Epithelial cell of esophagus (primary cell): ENCODE results near the gene SLC13A5.

Experiments used
- DNase-seq: peaks from one replicate; pipeline ENCODE4 v3.0.0; 2010; ENCODE audit warnings: low read depth
- H3K4me3 ChIP-seq: 2 replicates; pipeline ENCODE4 v1.5.1; 2011; ENCODE audit warnings: mild to moderate bottlenecking, low read length, control low read depth
- TF ChIP-seq, protein P1 (sequence below): IDR thresholded peaks from 2 replicates; pipeline ENCODE4 v1.5.1; 2011; ENCODE audit warnings: low read depth, mild to moderate bottlenecking, low read length, control low read depth, inconsistent platforms; ENCODE audit not compliant: insufficient read depth; ENCODE audit errors: missing control alignments

SLC13A5 gene

GRCh38 chr17:6677158-6677831, 35.9 kb downstream of the SLC13A5 start:
- DNase-seq, result peak; percentile 39

GRCh38 chr17:6676802-6677157, 36.4 kb downstream of the SLC13A5 start:
- no peak for DNase-seq
- no peak overlapping the region for H3K4me3 ChIP-seq
- TF ChIP-seq, protein P1, sequence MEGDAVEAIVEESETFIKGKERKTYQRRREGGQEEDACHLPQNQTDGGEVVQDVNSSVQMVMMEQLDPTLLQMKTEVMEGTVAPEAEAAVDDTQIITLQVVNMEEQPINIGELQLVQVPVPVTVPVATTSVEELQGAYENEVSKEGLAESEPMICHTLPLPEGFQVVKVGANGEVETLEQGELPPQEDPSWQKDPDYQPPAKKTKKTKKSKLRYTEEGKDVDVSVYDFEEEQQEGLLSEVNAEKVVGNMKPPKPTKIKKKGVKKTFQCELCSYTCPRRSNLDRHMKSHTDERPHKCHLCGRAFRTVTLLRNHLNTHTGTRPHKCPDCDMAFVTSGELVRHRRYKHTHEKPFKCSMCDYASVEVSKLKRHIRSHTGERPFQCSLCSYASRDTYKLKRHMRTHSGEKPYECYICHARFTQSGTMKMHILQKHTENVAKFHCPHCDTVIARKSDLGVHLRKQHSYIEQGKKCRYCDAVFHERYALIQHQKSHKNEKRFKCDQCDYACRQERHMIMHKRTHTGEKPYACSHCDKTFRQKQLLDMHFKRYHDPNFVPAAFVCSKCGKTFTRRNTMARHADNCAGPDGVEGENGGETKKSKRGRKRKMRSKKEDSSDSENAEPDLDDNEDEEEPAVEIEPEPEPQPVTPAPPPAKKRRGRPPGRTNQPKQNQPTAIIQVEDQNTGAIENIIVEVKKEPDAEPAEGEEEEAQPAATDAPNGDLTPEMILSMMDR, result no peak

More at GRCh38 chr17:6677158-6677831, 35.9 kb downstream of the SLC13A5 start:
- H3K4me3 ChIP-seq, result no peak overlapping the region
- TF ChIP-seq, protein P1, result no peak

- TF ChIP-seq, protein P1, result no peak
- DNase-seq, result peak; percentile 12
- H3K4me3 ChIP-seq, result no peak overlapping the region
Observed at GRCh38 chr17:6675201-6675825, 37.9 kb downstream of the SLC13A5 start.

GRCh38 chr17:6674586-6674985, 38.6 kb downstream of the SLC13A5 start:
- no peak for DNase-seq
- TF ChIP-seq, protein P1, result no peak
- no peak overlapping the region for H3K4me3 ChIP-seq

DNA sequence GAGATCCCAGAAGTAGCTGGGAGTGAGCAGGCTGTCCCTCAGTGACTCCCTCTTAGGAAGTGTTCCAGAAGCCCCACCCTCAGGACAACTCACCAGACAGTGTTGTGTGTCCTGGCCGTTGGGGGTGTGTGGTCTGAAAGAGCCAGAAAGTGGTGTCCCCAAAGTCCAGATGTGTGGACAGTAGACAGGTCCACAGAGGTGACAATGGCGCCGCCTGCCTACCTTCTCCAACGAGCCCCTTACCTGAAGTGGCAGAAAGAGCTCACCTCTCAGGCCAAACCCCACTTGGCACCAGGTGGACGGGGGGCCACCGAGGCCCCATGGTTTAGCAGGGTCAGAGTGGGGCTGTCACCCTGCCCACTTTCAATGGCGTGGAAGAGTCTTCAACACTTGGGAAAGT, 41.7 kb downstream of the SLC13A5 start:
- TF ChIP-seq, protein P1, result no peak
- peak; percentile 50 for DNase-seq

GRCh38 chr17:6670999-6671398, 42.2 kb downstream of the SLC13A5 start:
- TF ChIP-seq, protein P1, result no peak
- no peak overlapping the region for H3K4me3 ChIP-seq
- no peak for DNase-seq

More for the DNA sequence above, 41.7 kb downstream of the SLC13A5 start:
- H3K4me3 ChIP-seq, result no peak overlapping the region
